A673 (cell line): ENCODE results near the gene GGTA1. TPM values are rescaled to one million over a fixed set of nuclear protein-coding genes. Genes with fewer than 3 reads are reported as not detected.
A peak's percentile ranks its signal among the peaks of the same experiment; 100 is the strongest.

ENCODE experiments used
- BruUV-seq: library from RNA; stranded (reverse); fragments of 400-500 nt; replicated peaks from 2 replicates; lab custom pipeline; 2021; lab: Mats Ljungman, UMichigan
- CTCF ChIA-PET: fragments of 300-600 bp; sonication (Branson Sonifier 250); formaldehyde crosslinking; loops from one replicate; lab custom pipeline; 2022; ENCODE audit warnings: antibody characterized with exemption; lab: Charles Lee
- POLR2A ChIA-PET: fragments of 300-600 bp; sonication (Branson Sonifier 250); formaldehyde crosslinking; loops from one replicate; lab custom pipeline; 2022; ENCODE audit warnings: antibody characterized with exemption; ENCODE audit not compliant: low non-redundant PET; lab: Charles Lee
- DNase-seq: peaks from one replicate; pipeline ENCODE4 v3.0.0-alpha.2; 2015; ENCODE audit warnings: low spot score
- H3K27ac ChIP-seq: fragments of 200-600 bp; sonication (generic); 2 replicates; pipeline ENCODE4 v1.5.1; 2016; ENCODE audit warnings: mixed run types, low read depth, mild to moderate bottlenecking, mixed read lengths, antibody characterized with exemption, low read length; ENCODE audit not compliant: poor library complexity, severe bottlenecking
- H3K27me3 ChIP-seq: fragments of 200-600 bp; sonication (generic); replicated peaks from 2 replicates; pipeline ENCODE4 v1.6.1; 2017; ENCODE audit warnings: mixed run types, low read depth, mild to moderate bottlenecking, mixed read lengths, antibody characterized with exemption, low read length; ENCODE audit not compliant: insufficient read depth, poor library complexity
- H3K36me3 ChIP-seq: fragments of 200-600 bp; sonication (generic); 2 replicates; pipeline ENCODE4 v1.6.1; 2016; ENCODE audit warnings: mixed run types, mild to moderate bottlenecking, mixed read lengths, antibody characterized with exemption, low read length; ENCODE audit not compliant: insufficient read depth, poor library complexity, severe bottlenecking
- H3K4me1 ChIP-seq: fragments of 200-600 bp; sonication (generic); 2 replicates; pipeline ENCODE4 v1.6.1; 2017; ENCODE audit warnings: mixed run types, mild to moderate bottlenecking, mixed read lengths, antibody characterized with exemption, low read length; ENCODE audit not compliant: insufficient read depth, poor library complexity, severe bottlenecking
- H3K4me3 ChIP-seq: fragments of 200-600 bp; sonication (generic); 2 replicates; pipeline ENCODE4 v1.5.1; 2016; ENCODE audit warnings: low read depth, mixed run types, mild to moderate bottlenecking, mixed read lengths, low read length; ENCODE audit not compliant: poor library complexity, severe bottlenecking
- H3K9me3 ChIP-seq: fragments of 200-600 bp; sonication (generic); 2 replicates; pipeline ENCODE4 v1.6.1; 2016; ENCODE audit warnings: mixed run types, low read depth, mild to moderate bottlenecking, mixed read lengths, antibody characterized with exemption, low read length; ENCODE audit not compliant: poor library complexity, severe bottlenecking
- EZH2 ChIP-seq: fragments of 200-600 bp; sonication (generic); IDR thresholded peaks from 2 replicates; pipeline ENCODE4 v1.6.1; 2017; ENCODE audit warnings: borderline replicate concordance, low read depth, mild to moderate bottlenecking, mixed read lengths, antibody characterized with exemption, low read length; ENCODE audit not compliant: poor library complexity, severe bottlenecking
- intact Hi-C: fragments of 100-400 bp; cut with micrococcal nuclease; formaldehyde crosslinking; loops from one replicate; pipeline ENCODE4 v1.10.0; 2022; ENCODE audit not compliant: unreplicated experiment
- total RNA-seq: library from RNA; stranded (reverse); gene quantifications from 2 replicates; pipeline ENCODE4 v1.2.3, GENCODE V29; 2021
- TF ChIP-seq, protein P1 (sequence below): fragments of 300-800, 200-600 bp; sonication (generic); conservative IDR thresholded peaks from 2 replicates; pipeline ENCODE4 v1.5.1; 2017; ENCODE audit warnings: low read depth, mild to moderate bottlenecking, antibody characterized with exemption, low read length, moderate library complexity, mixed read lengths

The GGTA1 gene
- total RNA-seq, 1 experiment from 2014 or later = not detected

DNA sequence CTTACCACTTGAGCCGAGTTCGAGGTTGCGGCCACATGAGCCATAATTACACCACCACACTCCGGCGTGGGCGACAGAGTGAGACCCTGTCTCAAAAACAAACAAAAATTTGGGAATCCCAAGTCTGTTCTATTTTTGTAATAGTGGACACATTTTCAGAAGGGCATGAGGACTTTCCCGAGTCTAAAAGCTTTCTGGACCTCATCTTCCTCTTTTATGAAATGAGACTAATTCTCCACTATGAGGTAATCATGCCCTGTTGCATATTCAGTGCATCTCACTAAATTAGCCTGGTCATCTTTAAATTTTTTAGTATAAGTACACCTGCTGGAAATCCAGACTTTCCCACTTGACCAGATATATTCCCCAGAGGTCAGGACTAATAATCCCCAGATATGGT lies 55.7 kb downstream of the GGTA1 start:
- TF ChIP-seq EZH2 = no peak
- TF ChIP-seq, protein P1, sequence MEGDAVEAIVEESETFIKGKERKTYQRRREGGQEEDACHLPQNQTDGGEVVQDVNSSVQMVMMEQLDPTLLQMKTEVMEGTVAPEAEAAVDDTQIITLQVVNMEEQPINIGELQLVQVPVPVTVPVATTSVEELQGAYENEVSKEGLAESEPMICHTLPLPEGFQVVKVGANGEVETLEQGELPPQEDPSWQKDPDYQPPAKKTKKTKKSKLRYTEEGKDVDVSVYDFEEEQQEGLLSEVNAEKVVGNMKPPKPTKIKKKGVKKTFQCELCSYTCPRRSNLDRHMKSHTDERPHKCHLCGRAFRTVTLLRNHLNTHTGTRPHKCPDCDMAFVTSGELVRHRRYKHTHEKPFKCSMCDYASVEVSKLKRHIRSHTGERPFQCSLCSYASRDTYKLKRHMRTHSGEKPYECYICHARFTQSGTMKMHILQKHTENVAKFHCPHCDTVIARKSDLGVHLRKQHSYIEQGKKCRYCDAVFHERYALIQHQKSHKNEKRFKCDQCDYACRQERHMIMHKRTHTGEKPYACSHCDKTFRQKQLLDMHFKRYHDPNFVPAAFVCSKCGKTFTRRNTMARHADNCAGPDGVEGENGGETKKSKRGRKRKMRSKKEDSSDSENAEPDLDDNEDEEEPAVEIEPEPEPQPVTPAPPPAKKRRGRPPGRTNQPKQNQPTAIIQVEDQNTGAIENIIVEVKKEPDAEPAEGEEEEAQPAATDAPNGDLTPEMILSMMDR = no peak
- H3K4me1 ChIP-seq = peaks cover 7% of the 10 kb centered on the region
- ChIA-PET POLR2A (no interaction called here), CTCF (no interaction called here)
- H3K9me3 ChIP-seq = no peaks in the 10 kb centered on the region
- no TSS peak for BruUV-seq
- H3K4me3 ChIP-seq = no peak overlapping the region
- no peak overlapping the region for H3K27ac ChIP-seq
- no peak for DNase-seq
- no peaks in the 10 kb centered on the region for H3K36me3 ChIP-seq
- intact Hi-C loops = no loop called here
- peaks cover 18% of the 10 kb centered on the region for H3K27me3 ChIP-seq

DNA sequence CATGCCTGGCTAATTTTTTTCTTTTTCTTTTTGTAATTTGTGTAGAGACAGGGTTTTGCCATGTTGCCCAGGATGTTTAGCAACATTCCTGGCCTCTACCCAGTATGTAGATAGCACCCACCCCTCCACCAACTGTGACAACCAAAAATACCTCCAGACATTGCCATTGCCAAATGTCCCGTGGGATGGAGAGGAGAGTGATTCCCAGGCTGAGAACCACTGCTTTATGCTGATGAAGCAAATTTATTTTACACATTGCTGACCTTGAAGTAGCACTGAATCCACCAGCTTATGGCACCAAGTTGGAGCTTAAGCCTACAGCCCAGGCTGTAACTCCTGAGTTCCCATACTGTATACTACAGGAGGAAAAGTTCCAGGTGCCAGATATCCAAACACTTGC lies 58.5 kb downstream of the GGTA1 start:
- no peak for DNase-seq
- intact Hi-C loops = no loop called here
- TF ChIP-seq, protein P1 = no peak
- no peak for TF ChIP-seq EZH2
- Histone ChIP-seq H3K4me1 (no peaks in the 10 kb centered on the region), H3K9me3 (no peaks in the 10 kb centered on the region), H3K27me3 (peaks cover 18% of the 10 kb centered on the region), H3K4me3 (no peak overlapping the region), H3K36me3 (no peaks in the 10 kb centered on the region), H3K27ac (no peak overlapping the region)
- no TSS peak for BruUV-seq
- ChIA-PET CTCF (no interaction called here), POLR2A (no interaction called here)

DNA sequence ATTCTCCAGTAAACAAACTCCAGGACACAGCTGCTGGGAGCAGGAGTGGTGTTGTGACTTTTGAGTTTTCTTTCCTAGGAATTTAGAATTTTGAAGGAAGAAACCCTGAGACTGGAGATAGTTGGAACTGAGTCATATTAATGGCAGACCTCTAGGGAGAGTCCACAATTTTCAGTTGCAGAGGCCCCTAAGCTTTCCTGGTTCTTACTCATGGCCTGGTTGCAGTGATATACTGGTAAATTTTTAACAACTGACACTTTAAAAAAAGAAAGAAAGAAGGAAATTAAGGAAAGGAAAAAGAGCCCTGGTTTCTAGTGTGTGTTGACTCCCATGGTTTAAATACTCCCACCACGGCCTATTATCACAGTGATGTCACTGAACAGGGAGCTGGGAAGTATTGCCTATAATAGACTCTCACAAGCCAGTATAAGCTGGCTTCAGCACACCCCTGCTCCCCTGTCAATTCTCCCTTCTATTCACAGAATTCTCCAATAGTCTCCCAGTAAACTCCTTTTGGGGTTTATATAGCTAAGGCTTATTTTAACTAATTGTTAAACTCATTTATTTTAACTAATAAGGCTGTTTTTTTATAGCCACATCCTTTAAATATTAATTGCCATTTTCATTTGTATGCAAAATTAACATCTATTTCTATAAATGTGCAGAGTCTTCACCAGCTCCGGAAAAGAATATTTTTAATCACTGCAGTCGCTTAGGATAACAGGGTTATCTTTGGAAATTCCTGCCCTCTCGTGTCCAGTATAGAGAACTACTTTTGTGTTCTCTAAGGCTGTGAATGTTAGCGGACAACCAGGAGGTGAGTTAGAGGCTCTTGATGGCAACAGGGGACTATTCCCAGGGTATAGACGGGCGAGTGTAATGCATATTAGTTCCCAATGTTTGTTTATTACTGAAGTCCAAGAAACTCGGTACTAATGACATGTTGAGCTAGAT lies 59.7 kb downstream of the GGTA1 start:
- Histone ChIP-seq H3K27me3 (peaks cover 14% of the 10 kb centered on the region), H3K4me1 (no peaks in the 10 kb centered on the region), H3K27ac (no peak overlapping the region), H3K4me3 (no peak overlapping the region), H3K36me3 (no peaks in the 10 kb centered on the region), H3K9me3 (no peaks in the 10 kb centered on the region)
- intact Hi-C loops = no loop called here
- DNase-seq = peak; percentile 44
- no TSS peak for BruUV-seq
- POLR2A ChIA-PET = no interaction called here
- TF ChIP-seq, protein P1 = peak; percentile 52
- no peak for TF ChIP-seq EZH2
- CTCF ChIA-PET = interaction anchor here (0.6 kb wide), 2 partner anchors 17 to 456 kb away, joined by 5 to 9 read pairs; no protein-coding TSS in a partner anchor
